Activated CD8-positive, alpha-beta T cell treated with anti-CD3 and anti-CD28 coated beads, Interleukin-2, amount 10 ng/mL, durations not matched to agents 7 days and 5 days (primary cell): ENCODE data around the gene NELFB. TPM values are rescaled to one million over a fixed set of nuclear protein-coding genes. Genes with fewer than 3 reads are reported as not detected.

Experiments used
- ATAC-seq: fragments of 150-1000 bp; cut with Tn5 transposase; one replicate; pipeline ENCODE4 v1.10.0; 2021; ENCODE audit warnings: moderate library complexity
- CTCF ChIA-PET: fragments of 350-600 bp; sonication (Branson Sonifier 250); formaldehyde crosslinking; loops from one replicate; lab custom pipeline; 2021; ENCODE audit warnings: antibody characterized with exemption; lab: Charles Lee
- POLR2A ChIA-PET: fragments of 350-600 bp; sonication (Branson Sonifier 250); formaldehyde crosslinking; loops from one replicate; lab custom pipeline; 2021; ENCODE audit warnings: antibody characterized with exemption; lab: Charles Lee
- DNase-seq: peaks from one replicate; pipeline ENCODE4 v3.0.0-alpha.2; 2020
- H3K27ac Mint-ChIP-seq: one replicate; pipeline ENCODE4 v1.8.0; 2021; ENCODE audit warnings: mild to moderate bottlenecking, mixed read lengths
- H3K27me3 Mint-ChIP-seq: one replicate; pipeline ENCODE4 v1.8.0; 2021; ENCODE audit warnings: low read depth, mixed read lengths
- H3K36me3 Mint-ChIP-seq: one replicate; pipeline ENCODE4 v1.8.0; 2021; ENCODE audit warnings: low read depth, mixed read lengths
- H3K4me1 Mint-ChIP-seq: one replicate; pipeline ENCODE4 v1.8.0; 2021; ENCODE audit warnings: low read depth, mixed read lengths
- H3K4me3 Mint-ChIP-seq: one replicate; pipeline ENCODE4 v1.8.0; 2021; ENCODE audit warnings: mild to moderate bottlenecking, mixed read lengths
- H3K9me3 Mint-ChIP-seq: one replicate; pipeline ENCODE4 v1.8.0; 2022; ENCODE audit warnings: mixed read lengths; ENCODE audit not compliant: insufficient read depth
- total RNA-seq, 2 experiments: library from RNA; stranded (reverse); gene quantifications; one replicate each; pipeline ENCODE4 v1.2.3, GENCODE V29; 2021

NELFB gene
- total RNA-seq, 2 experiments from 2014 or later: 68.6 to 68.8 TPM

DNA sequence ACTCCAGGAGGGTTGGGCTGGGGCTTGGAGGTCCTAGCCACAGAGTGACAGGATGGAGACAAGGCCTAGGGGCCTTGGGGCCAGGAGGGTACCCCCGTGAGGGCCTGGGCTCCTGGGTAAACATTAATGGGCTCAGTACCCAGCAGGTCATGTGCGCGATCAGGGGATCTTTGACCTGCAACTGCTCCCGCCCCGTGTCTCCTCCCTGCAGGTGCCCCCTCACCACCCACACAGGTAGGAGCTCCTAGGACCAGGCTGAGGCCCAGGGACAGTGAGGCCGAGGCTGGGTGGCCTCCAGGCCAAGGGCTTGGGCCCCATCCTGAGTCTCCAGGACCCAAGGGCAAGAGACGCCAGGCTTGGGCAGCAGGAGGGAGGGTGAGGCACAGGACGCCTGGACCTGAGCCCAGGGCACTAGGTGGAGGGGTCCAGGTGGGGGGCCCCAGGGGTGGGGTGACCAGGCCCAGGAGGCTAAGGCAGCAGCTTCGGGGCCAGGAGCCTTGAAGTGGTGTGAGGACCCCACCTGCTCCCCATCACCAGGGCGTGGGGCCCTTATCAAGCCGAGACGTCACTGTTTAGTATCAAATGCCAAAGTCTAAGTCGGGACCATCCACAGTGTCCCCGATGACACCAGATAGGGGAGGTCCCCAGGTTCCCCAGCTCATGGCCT, 24.3 kb upstream of the NELFB start, which contains the start of gene SLC34A3:
Gene SLC34A3 (plus strand): TSS at position 197 of the 667 bp plus-strand sequence. CDS start 802 bp downstream, outside the sequence.
- no peaks in the 10 kb centered on the region for H3K9me3 Mint-ChIP-seq
- DNase-seq: no peak
- H3K4me3 Mint-ChIP-seq: no peak within 1 kb of the TSS
- H3K27ac Mint-ChIP-seq: no peak within 1 kb of the TSS
- peaks cover 3% of the 10 kb centered on the region for H3K4me1 Mint-ChIP-seq
- no peaks in the 10 kb centered on the region for H3K36me3 Mint-ChIP-seq
- no peak for ATAC-seq
- peaks cover 3% of the 10 kb centered on the region for H3K27me3 Mint-ChIP-seq
- CTCF ChIA-PET: no interaction called here
- POLR2A ChIA-PET: interaction anchor here (1.4 kb wide), 1 partner anchor 10 kb away, joined by 5 read pairs; the partner anchor contains the start of gene TUBB4B

DNA sequence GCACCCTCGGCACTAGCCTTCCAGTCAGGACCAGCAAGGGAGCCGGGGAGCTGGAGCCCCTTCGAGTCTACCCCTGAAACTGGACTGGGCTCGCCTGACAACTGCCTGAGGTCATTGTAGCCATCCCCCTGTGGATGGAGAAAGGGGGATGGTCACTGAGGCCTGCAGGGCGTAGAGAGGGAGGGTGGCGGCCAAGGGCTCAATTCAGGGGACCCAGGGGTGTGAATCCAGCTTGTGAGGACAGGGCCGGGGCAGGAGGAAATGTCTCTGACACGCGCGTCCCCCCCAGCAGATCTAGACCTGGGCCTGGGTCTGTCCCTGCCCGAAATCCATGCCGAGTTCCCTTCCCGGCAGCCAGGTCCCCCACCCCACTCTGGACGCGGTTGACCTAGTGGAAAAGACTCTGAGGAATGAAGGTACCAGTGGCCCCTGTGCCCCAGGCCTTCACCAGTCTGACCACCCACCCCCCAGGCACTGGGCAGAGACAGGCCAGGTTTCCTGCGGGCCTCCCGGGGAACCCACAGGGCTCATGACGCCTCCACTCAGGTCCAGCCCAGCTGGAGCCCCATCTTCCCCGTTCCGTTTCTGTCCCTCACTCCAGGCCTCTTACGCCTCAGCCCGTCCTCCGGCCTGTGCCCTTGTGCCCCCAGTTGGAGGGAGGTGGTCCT, 23.6 kb upstream of the NELFB start:
- Mint-ChIP-seq H3K4me1 (peaks cover 4% of the 10 kb centered on the region), H3K36me3 (no peaks in the 10 kb centered on the region), H3K27me3 (peaks cover 3% of the 10 kb centered on the region), H3K27ac (no peak overlapping the region), H3K4me3 (no peak overlapping the region), H3K9me3 (no peaks in the 10 kb centered on the region)
- DNase-seq: no peak
- POLR2A ChIA-PET: interaction anchor here (1.4 kb wide), 1 partner anchor 9 kb away, joined by 5 read pairs; the partner anchor contains the start of gene TUBB4B
- no peak for ATAC-seq
- CTCF ChIA-PET: no interaction called here

DNA sequence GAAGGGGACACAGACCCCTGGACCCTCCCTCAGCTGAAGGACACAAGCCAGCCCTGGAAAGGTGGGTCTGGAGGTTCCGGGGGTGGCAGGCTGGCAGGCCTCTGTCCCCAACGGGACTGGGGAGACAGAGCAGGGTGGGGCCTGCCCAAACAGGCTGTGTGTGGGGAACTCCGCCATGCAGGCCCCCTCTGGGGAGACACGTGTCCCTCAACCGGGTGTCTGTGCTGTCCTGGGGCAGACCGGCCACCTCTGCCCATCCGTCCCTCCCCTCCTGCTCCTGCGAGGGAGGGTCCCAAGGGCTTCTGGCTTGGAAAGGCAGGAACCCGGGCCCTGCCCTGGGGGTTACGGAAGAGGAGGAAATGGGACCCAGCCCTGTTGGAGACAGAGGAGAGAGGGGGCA, 23.0 kb upstream of the NELFB start:
- no peak for ATAC-seq
- Mint-ChIP-seq H3K27ac (no peak overlapping the region), H3K9me3 (no peaks in the 10 kb centered on the region), H3K4me1 (peaks cover 9% of the 10 kb centered on the region), H3K36me3 (no peaks in the 10 kb centered on the region), H3K4me3 (no peak overlapping the region), H3K27me3 (peaks cover 3% of the 10 kb centered on the region)
- ChIA-PET CTCF (no interaction called here), POLR2A (interaction anchor here (1.4 kb wide), 1 partner anchor 9 kb away, joined by 5 read pairs; the partner anchor contains the start of gene TUBB4B)
- no peak for DNase-seq

DNA sequence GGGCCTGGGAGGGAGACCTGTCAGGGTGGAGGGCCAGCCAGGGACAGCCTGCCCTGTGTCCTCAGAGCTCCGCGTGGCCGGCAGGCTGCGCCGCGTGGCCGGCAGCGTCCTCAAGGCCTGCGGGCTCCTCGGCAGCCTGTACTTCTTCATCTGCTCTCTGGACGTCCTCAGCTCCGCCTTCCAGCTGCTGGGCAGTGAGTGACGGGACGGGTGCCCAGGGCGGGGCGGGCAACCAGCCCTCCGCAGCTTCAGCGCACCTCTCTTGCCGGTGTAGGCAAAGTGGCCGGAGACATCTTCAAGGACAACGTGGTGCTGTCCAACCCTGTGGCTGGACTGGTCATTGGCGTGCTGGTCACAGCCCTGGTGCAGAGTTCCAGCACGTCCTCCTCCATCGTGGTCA, 22.6 kb upstream of the NELFB start:
- peaks cover 8% of the 10 kb centered on the region for H3K4me1 Mint-ChIP-seq

DNA sequence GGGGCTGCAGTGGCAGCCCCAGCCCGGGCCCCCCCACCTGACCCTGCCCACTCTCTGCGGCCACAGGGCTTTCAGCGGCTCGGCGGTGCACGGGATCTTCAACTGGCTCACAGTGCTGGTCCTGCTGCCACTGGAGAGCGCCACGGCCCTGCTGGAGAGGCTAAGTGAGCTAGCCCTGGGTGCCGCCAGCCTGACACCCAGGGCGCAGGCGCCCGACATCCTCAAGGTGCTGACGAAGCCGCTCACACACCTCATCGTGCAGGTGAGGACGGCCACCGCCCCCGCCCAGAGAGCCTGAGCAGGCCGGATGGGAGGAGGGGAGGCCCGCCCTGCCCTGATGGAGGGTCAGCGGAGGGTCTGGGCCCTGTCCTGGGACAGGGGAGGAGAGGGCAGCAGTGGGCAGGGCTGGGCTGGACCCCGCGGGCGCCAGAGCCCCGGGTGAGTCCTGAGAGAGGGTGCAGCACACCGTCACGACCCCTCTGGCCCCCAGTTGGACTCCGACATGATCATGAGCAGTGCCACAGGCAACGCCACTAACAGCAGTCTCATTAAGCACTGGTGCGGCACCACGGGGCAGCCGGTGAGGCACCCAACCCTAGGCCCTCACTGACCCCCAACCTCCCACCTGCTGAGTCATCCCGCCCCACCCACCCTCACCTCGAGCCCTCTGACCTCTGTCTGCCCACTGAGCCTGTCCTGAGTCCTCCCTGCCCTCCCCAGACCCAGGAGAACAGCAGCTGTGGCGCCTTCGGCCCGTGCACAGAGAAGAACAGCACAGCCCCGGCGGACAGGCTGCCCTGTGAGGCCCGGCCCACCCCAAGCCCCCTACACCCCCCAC, 21.8 kb upstream of the NELFB start:
- ChIA-PET CTCF (no interaction called here), POLR2A (no interaction called here)
- peaks cover 3% of the 10 kb centered on the region for H3K27me3 Mint-ChIP-seq
- peaks cover 10% of the 10 kb centered on the region for H3K4me1 Mint-ChIP-seq
- no peak overlapping the region for H3K4me3 Mint-ChIP-seq
- ATAC-seq (no peak), DNase-seq (no peak)
- no peak overlapping the region for H3K27ac Mint-ChIP-seq
- no peaks in the 10 kb centered on the region for H3K9me3 Mint-ChIP-seq
- H3K36me3 Mint-ChIP-seq: no peaks in the 10 kb centered on the region

More for the DNA sequence above, 22.6 kb upstream of the NELFB start:
- Mint-ChIP-seq H3K4me3 (no peak overlapping the region), H3K27ac (no peak overlapping the region), H3K9me3 (no peaks in the 10 kb centered on the region), H3K36me3 (no peaks in the 10 kb centered on the region), H3K27me3 (peaks cover 3% of the 10 kb centered on the region)
- ATAC-seq (no peak), DNase-seq (no peak)
- ChIA-PET CTCF (no interaction called here), POLR2A (no interaction called here)

DNA sequence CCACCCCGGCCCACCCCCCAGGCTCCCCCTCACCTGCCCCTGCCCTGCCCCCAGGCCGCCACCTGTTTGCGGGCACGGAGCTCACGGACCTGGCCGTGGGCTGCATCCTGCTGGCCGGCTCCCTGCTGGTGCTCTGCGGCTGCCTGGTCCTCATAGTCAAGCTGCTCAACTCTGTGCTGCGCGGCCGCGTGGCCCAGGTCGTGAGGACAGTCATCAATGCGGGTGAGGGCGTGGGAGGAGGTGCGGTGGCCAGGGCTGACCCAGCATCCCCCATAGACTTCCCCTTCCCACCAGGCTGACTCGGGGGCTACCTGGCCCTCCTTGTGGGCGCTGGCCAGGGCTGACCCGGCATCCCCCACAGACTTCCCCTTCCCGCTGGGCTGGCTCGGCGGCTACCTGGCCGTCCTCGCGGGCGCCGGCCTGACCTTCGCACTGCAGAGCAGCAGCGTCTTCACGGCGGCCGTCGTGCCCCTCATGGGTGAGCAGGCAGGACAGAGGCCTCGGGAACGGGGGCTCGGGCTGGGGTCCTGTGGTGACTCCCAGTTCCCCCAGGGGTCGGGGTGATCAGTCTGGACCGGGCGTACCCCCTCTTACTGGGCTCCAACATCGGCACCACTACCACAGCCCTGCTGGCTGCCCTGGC, 21.0 kb upstream of the NELFB start:
- Mint-ChIP-seq H3K36me3 (peaks cover 3% of the 10 kb centered on the region), H3K4me1 (peaks cover 18% of the 10 kb centered on the region), H3K27me3 (peaks cover 3% of the 10 kb centered on the region), H3K4me3 (no peak overlapping the region), H3K9me3 (no peaks in the 10 kb centered on the region), H3K27ac (no peak overlapping the region)
- ChIA-PET CTCF (interaction anchor here (1.3 to 5.2 kb wide), 2 partner anchors 9 to 138 kb away, joined by 4 to 73 read pairs; partner anchors contain the start of genes CYSRT1, RNF208 and RNF224), POLR2A (no interaction called here)
- ATAC-seq: no peak
- DNase-seq: no peak

DNA sequence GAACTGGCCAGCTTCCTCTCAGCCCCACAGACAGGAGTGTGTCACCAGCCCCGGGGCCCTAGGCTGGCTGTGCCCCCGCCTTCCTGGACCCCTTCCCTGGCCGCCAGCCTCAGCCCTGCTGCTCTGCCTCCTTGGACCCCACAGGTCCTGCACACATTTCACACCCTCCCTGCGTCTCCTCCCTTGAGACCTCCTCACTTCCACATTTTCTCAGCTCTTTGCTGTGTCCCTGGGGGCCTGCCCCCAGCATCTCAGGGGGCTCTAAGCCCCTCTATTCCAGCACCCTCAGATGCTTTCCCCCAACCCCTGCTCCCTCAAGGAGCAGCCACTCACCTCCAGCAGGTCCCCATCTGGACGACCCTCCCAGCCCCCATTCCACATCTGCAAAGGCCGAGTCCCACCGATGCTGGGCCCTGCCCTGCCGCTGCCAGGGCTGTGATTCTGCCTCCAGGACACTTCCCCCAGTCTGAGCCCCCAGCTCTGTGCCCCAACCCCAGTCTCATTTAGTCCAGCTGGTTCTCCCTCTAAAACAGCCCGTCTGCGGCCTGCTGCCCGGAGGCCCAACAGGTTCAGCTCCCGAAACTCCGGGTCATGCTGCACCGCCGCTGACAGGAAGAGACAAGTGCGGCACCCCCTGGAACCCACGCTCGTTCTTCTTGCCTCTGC, 20.2 kb upstream of the NELFB start:
- Mint-ChIP-seq H3K9me3 (no peaks in the 10 kb centered on the region), H3K4me1 (peaks cover 18% of the 10 kb centered on the region), H3K4me3 (no peak overlapping the region), H3K27me3 (peaks cover 3% of the 10 kb centered on the region), H3K27ac (no peak overlapping the region), H3K36me3 (peaks cover 4% of the 10 kb centered on the region)
- ATAC-seq (no peak), DNase-seq (no peak)
- ChIA-PET POLR2A (no interaction called here), CTCF (interaction anchor here (1.3 to 5.2 kb wide), 2 partner anchors 10 to 139 kb away, joined by 4 to 73 read pairs; partner anchors contain the start of genes CYSRT1, RNF208 and RNF224)

DNA sequence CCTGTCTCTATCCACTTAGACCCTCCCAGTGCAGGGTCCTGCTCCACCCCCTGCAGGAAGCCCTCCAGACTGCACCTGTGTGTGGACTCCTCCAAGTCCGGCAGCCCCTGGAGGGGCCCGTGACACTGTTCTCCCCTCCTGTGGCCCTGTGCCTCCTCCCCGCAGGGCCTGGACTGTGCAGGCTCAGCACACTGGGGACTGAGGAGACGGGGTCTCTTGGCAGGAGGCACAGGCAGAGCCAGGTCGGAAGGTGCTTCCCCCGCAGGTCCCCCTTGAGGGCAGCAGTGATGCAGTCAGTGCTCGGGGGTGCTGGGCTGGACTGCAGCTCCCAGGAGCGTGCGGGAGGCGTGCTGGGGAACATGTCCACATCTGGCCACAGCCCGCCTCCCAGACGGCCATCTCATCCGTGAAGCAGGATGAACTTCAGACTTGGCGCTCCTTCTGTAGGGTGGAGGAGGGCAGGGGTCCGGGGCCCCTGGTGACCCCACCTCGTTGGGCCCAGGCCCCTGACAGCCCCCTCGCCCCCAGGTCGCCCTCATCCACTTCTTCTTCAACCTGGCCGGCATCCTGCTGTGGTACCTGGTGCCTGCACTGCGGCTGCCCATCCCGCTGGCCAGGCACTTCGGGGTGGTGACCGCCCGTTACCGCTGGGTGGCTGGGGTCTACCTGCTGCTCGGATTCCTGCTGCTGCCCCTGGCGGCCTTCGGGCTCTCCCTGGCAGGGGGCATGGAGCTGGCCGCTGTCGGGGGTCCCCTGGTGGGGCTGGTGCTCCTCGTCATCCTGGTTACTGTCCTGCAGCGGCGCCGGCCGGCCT, 19.5 kb upstream of the NELFB start:
- no peak overlapping the region for H3K4me3 Mint-ChIP-seq
- H3K27me3 Mint-ChIP-seq: peaks cover 3% of the 10 kb centered on the region
- CTCF ChIA-PET: interaction anchor here (1.0 to 5.2 kb wide), 17 partner anchors 10 to 439 kb away, joined by 3 to 73 read pairs (median 7); partner anchors contain the start of genes ANAPC2, CCDC183, CYSRT1 and DPP7
- POLR2A ChIA-PET: no interaction called here
- H3K27ac Mint-ChIP-seq: no peak overlapping the region
- H3K4me1 Mint-ChIP-seq: peaks cover 18% of the 10 kb centered on the region
- peaks cover 4% of the 10 kb centered on the region for H3K36me3 Mint-ChIP-seq
- H3K9me3 Mint-ChIP-seq: no peaks in the 10 kb centered on the region
- DNase-seq: no peak
- no peak for ATAC-seq

DNA sequence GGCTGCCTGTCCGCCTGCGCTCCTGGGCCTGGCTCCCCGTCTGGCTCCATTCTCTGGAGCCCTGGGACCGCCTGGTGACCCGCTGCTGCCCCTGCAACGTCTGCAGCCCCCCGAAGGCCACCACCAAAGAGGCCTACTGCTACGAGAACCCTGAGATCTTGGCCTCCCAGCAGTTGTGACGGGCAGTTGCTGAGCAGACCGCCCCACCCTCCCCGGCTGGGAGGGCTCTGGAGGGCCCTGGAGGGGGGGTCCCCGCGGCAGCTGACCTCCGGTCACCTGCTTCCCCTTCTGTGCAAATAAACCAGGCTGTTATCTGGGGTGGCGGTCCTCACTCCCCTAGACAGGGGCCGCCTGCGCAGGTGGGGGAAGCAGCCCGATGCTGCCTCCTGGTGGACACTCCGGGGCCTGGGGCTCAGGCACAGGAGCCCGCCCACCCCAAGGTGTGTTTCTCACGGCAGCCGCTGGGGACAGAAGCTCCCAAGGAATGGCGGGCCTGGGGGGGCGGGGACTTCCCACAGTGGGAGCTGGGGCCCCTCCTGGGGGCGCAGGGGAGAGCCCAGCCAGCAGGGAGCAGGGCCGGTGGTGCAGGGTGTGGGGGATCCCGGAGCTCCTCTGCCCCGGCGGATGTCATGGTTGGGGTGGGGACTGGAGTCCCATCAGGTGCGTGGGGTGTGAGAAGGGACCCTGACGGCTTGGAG, 18.7 kb upstream of the NELFB start:
- peak; percentile 93 for DNase-seq
- Mint-ChIP-seq H3K27ac (no peak overlapping the region), H3K36me3 (peaks cover 8% of the 10 kb centered on the region), H3K27me3 (peaks cover 3% of the 10 kb centered on the region), H3K9me3 (no peaks in the 10 kb centered on the region), H3K4me3 (no peak overlapping the region), H3K4me1 (peaks cover 20% of the 10 kb centered on the region)
- ChIA-PET POLR2A (interaction anchor here (0.6 to 1.7 kb wide), 6 partner anchors 9 to 165 kb away, joined by 3 to 5 read pairs (median 3); partner anchors contain the start of genes ANAPC2, RNF208 and RNF224), CTCF (interaction anchor here (0.6 to 5.2 kb wide), 44 partner anchors 9 to 440 kb away, joined by 3 to 73 read pairs (median 4); partner anchors contain the start of genes ABCA2, ANAPC2, CCDC183 and CYSRT1)
- peak; percentile 29 for ATAC-seq
